ENCODE results near the gene WDR90.
A peak's percentile ranks its signal among the peaks of the same experiment; 100 is the strongest.

WDR90 gene

DNA sequence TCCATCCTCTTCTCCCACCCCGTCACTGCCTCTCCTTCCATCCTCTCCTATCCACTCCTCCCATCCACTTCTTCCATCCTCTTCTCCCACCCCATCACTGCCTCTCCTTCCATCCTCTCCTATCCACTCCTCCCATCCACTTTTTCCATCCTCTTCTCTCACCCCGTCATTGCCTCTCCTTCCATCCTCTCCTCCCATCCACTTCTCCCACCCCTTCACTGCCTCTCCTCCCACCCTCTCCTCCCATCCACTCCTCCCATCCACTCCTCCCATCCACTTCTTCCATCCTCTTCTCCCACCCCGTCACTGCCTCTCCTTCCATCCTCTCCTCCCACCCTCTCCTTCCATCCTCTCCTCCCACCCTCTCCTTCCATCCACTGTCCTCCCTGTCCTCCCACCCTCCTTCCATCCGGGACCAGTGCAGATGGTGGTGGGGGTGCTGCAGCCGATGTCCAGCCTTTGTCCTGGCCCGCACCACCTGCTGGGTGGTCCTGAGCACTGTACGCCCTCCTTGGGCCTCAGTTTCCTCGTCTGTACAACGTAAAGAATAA is 17.3 kb upstream of the WDR90 start:
- Mint-ChIP-seq H3K36me3 (ENCODE audit: low read depth) (no peaks in the 10 kb centered on the region), H3K27ac (no peak overlapping the region), H3K9me3 (no peaks in the 10 kb centered on the region), H3K4me3 (no peak overlapping the region), H3K4me1 (ENCODE audit: low read depth) (peaks cover 7% of the 10 kb centered on the region), H3K27me3 (ENCODE audit: low read depth) (peaks cover 5% of the 10 kb centered on the region)

DNA sequence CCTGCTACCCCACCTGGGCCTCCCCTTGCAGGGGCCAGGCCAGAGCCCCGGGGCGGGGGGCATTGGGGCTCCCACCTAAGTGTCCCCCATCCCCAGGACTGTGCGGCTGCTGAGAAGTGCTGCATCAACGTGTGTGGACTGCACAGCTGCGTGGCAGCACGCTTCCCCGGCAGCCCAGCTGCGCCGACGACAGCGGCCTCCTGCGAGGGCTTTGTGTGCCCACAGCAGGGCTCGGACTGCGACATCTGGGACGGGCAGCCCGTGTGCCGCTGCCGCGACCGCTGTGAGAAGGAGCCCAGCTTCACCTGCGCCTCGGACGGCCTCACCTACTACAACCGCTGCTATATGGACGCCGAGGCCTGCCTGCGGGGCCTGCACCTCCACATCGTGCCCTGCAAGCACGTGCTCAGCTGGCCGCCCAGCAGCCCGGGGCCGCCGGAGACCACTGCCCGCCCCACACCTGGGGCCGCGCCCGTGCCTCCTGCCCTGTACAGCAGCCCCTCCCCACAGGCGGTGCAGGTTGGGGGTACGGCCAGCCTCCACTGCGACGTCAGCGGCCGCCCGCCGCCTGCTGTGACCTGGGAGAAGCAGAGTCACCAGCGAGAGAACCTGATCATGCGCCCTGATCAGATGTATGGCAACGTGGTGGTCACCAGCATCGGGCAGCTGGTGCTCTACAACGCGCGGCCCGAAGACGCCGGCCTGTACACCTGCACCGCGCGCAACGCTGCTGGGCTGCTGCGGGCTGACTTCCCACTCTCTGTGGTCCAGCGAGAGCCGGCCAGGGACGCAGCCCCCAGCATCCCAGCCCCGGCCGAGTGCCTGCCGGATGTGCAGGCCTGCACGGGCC is 16.5 kb upstream of the WDR90 start:
- no peaks in the 10 kb centered on the region for H3K9me3 Mint-ChIP-seq
- peaks cover 7% of the 10 kb centered on the region for H3K4me1 Mint-ChIP-seq (ENCODE audit: low read depth)
- H3K27ac Mint-ChIP-seq: no peak overlapping the region
- H3K36me3 Mint-ChIP-seq (ENCODE audit: low read depth): no peaks in the 10 kb centered on the region
- peaks cover 5% of the 10 kb centered on the region for H3K27me3 Mint-ChIP-seq (ENCODE audit: low read depth)
- no peak overlapping the region for H3K4me3 Mint-ChIP-seq

GRCh38 chr16:633336-634050 is 15.7 kb upstream of the WDR90 start:
- H3K27ac Mint-ChIP-seq: no peak overlapping the region
- peaks cover 5% of the 10 kb centered on the region for H3K27me3 Mint-ChIP-seq (ENCODE audit: low read depth)

GRCh38 chr16:634051-634670 is 15.0 kb upstream of the WDR90 start:
- peaks cover 7% of the 10 kb centered on the region for H3K4me1 Mint-ChIP-seq (ENCODE audit: low read depth)
- no peak overlapping the region for H3K27ac Mint-ChIP-seq
- H3K27me3 Mint-ChIP-seq (ENCODE audit: low read depth): peaks cover 5% of the 10 kb centered on the region
- peak overlapping the region; percentile 60 for H3K4me3 Mint-ChIP-seq
- no peaks in the 10 kb centered on the region for H3K36me3 Mint-ChIP-seq (ENCODE audit: low read depth)
- no peaks in the 10 kb centered on the region for H3K9me3 Mint-ChIP-seq

More at GRCh38 chr16:633336-634050, 15.7 kb upstream of the WDR90 start:
- Mint-ChIP-seq H3K36me3 (ENCODE audit: low read depth) (no peaks in the 10 kb centered on the region), H3K4me1 (ENCODE audit: low read depth) (peaks cover 7% of the 10 kb centered on the region), H3K4me3 (no peak overlapping the region), H3K9me3 (no peaks in the 10 kb centered on the region)

GRCh38 chr16:634996-635395 is 14.2 kb upstream of the WDR90 start:
- peaks cover 5% of the 10 kb centered on the region for H3K27me3 Mint-ChIP-seq (ENCODE audit: low read depth)
- peaks cover 7% of the 10 kb centered on the region for H3K4me1 Mint-ChIP-seq (ENCODE audit: low read depth)
- H3K9me3 Mint-ChIP-seq: no peaks in the 10 kb centered on the region
- H3K27ac Mint-ChIP-seq: peak overlapping the region; percentile 70
- peak overlapping the region; percentile 65 for H3K4me3 Mint-ChIP-seq
- no peaks in the 10 kb centered on the region for H3K36me3 Mint-ChIP-seq (ENCODE audit: low read depth)

- no peaks in the 10 kb centered on the region for H3K36me3 Mint-ChIP-seq (ENCODE audit: low read depth)
- H3K27ac Mint-ChIP-seq: no peak overlapping the region
- H3K4me3 Mint-ChIP-seq: peak overlapping the region; percentile 37
- no peaks in the 10 kb centered on the region for H3K9me3 Mint-ChIP-seq
- H3K4me1 Mint-ChIP-seq (ENCODE audit: low read depth): peaks cover 10% of the 10 kb centered on the region
- H3K27me3 Mint-ChIP-seq (ENCODE audit: low read depth): peaks cover 5% of the 10 kb centered on the region
Measured at GRCh38 chr16:635573-636205, 13.5 kb upstream of the WDR90 start.

- H3K36me3 Mint-ChIP-seq (ENCODE audit: low read depth): no peaks in the 10 kb centered on the region
- peak within 1 kb of the TSS; percentile 84 for H3K4me3 Mint-ChIP-seq
- H3K27ac Mint-ChIP-seq: peak within 1 kb of the TSS; percentile 94
- peaks cover 5% of the 10 kb centered on the region for H3K27me3 Mint-ChIP-seq (ENCODE audit: low read depth)
- no peaks in the 10 kb centered on the region for H3K9me3 Mint-ChIP-seq
- H3K4me1 Mint-ChIP-seq (ENCODE audit: low read depth): peaks cover 10% of the 10 kb centered on the region
Measured at GRCh38 chr16:636206-637080, 12.7 kb upstream of the WDR90 start, which contains the start of gene METTL26. TSS of gene METTL26 (minus strand) at chr16:636305. CDS start at chr16:636290, 15 bp downstream.

GRCh38 chr16:637081-638018 is 11.8 kb upstream of the WDR90 start:
- Mint-ChIP-seq H3K4me1 (ENCODE audit: low read depth) (peaks cover 9% of the 10 kb centered on the region), H3K27me3 (ENCODE audit: low read depth) (peaks cover 5% of the 10 kb centered on the region), H3K27ac (no peak overlapping the region), H3K36me3 (ENCODE audit: low read depth) (no peaks in the 10 kb centered on the region), H3K9me3 (no peaks in the 10 kb centered on the region), H3K4me3 (peak overlapping the region; percentile 84)

GRCh38 chr16:638034-638543 is 11.1 kb upstream of the WDR90 start:
- Mint-ChIP-seq H3K4me3 (no peak overlapping the region), H3K27me3 (ENCODE audit: low read depth) (peaks cover 5% of the 10 kb centered on the region), H3K27ac (no peak overlapping the region), H3K9me3 (no peaks in the 10 kb centered on the region), H3K4me1 (ENCODE audit: low read depth) (peaks cover 9% of the 10 kb centered on the region), H3K36me3 (ENCODE audit: low read depth) (no peaks in the 10 kb centered on the region)

- H3K36me3 Mint-ChIP-seq (ENCODE audit: low read depth): no peaks in the 10 kb centered on the region
- no peak overlapping the region for H3K4me3 Mint-ChIP-seq
- peaks cover 11% of the 10 kb centered on the region for H3K4me1 Mint-ChIP-seq (ENCODE audit: low read depth)
- no peak overlapping the region for H3K27ac Mint-ChIP-seq
- peaks cover 5% of the 10 kb centered on the region for H3K27me3 Mint-ChIP-seq (ENCODE audit: low read depth)
- H3K9me3 Mint-ChIP-seq: no peaks in the 10 kb centered on the region
Measured at GRCh38 chr16:638836-639235, 10.3 kb upstream of the WDR90 start.

- peaks cover 5% of the 10 kb centered on the region for H3K27me3 Mint-ChIP-seq (ENCODE audit: low read depth)
- no peaks in the 10 kb centered on the region for H3K9me3 Mint-ChIP-seq
- H3K4me3 Mint-ChIP-seq: peak overlapping the region; percentile 65
- H3K4me1 Mint-ChIP-seq (ENCODE audit: low read depth): peaks cover 15% of the 10 kb centered on the region
- H3K27ac Mint-ChIP-seq: no peak overlapping the region
- no peaks in the 10 kb centered on the region for H3K36me3 Mint-ChIP-seq (ENCODE audit: low read depth)
Measured at GRCh38 chr16:640614-641013, 8.6 kb upstream of the WDR90 start.

- Mint-ChIP-seq H3K27me3 (ENCODE audit: low read depth) (peaks cover 2% of the 10 kb centered on the region), H3K4me3 (peak within 1 kb of the TSS; percentile 70), H3K36me3 (ENCODE audit: low read depth) (no peaks in the 10 kb centered on the region), H3K4me1 (ENCODE audit: low read depth) (peaks cover 12% of the 10 kb centered on the region), H3K27ac (peak within 1 kb of the TSS; percentile 20), H3K9me3 (no peaks in the 10 kb centered on the region)
Measured at GRCh38 chr16:641326-642188, 7.6 kb upstream of the WDR90 start, which contains the start of gene MCRIP2. TSS of gene MCRIP2 (plus strand) at chr16:641828. CDS start at chr16:641992, 164 bp downstream.

Measured in T-helper 1 cell treated with Interleukin-12 subunit alpha and Interleukin-12 subunit beta and Interleukin-4 antibody, amounts not matched to agents 30 μg/mL and 1 μg/mL, for 36 hours (primary cell).